Stimulated activated naive CD8-positive, alpha-beta T cell treated with anti-CD3 and anti-CD28 coated beads, Interleukin-15, amount 100 ng/mL, for 72 hours (primary cell): ENCODE measurements around the gene NOS3.

Source experiments
- ATAC-seq: fragments of 150-1000 bp; cut with Tn5 transposase; 2 replicates; pipeline ENCODE4 v1.10.0; 2021; ENCODE audit warnings: mild to moderate bottlenecking, moderate library complexity
- DNase-seq, 2 donors: peaks; one replicate each; pipeline ENCODE4 v3.0.0; 2021 to 2022
- H3K27ac Mint-ChIP-seq, 2 donors: one replicate each; pipeline ENCODE4 v1.8.0; 2022; ENCODE audit warnings: mild to moderate bottlenecking in 2 of 2, mixed read lengths in 2 of 2, moderate library complexity in 2 of 2
- H3K27me3 Mint-ChIP-seq: one replicate; pipeline ENCODE4 v1.8.0; 2022; ENCODE audit warnings: mixed read lengths
- H3K4me1 Mint-ChIP-seq: one replicate; pipeline ENCODE4 v1.8.0; 2022; ENCODE audit warnings: mild to moderate bottlenecking, mixed read lengths
- H3K4me3 Mint-ChIP-seq, 2 donors: one replicate each; pipeline ENCODE4 v1.8.0; 2022; ENCODE audit warnings: mild to moderate bottlenecking in 2 of 2, mixed read lengths in 2 of 2, moderate library complexity in 1 of 2
- H3K9me3 Mint-ChIP-seq, 2 donors: one replicate each; pipeline ENCODE4 v1.8.0; 2022; ENCODE audit warnings: mixed read lengths in 2 of 2

The NOS3 gene

DNA sequence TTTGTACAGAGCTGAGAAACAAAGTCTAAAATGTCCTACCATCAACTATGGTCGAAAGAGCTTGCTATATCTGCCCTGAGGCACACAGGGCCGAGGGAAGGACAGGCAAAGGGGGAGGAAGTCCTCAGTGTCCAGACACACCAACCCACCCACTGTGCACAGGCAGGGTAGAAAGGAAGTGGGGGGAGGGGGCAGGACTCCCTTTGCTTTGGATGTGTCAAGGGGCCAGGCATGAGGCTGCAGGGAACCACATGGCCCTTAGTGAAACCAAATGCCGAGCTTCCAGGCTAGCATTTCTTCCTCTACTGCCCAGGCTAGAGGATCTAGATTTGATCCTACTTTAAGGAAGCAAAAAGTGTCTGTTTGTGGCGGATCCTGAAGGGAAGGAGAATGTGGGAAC is 41.3 kb upstream of the NOS3 start:
- Mint-ChIP-seq H3K27ac (no peak overlapping the region), H3K4me1 (peaks cover 6% of the 10 kb centered on the region), H3K9me3 (no peaks in the 10 kb centered on the region), H3K27me3 (peaks cover 37% of the 10 kb centered on the region), H3K4me3 (no peak overlapping the region)
- ATAC-seq (no peak), DNase-seq (no peak)

DNA sequence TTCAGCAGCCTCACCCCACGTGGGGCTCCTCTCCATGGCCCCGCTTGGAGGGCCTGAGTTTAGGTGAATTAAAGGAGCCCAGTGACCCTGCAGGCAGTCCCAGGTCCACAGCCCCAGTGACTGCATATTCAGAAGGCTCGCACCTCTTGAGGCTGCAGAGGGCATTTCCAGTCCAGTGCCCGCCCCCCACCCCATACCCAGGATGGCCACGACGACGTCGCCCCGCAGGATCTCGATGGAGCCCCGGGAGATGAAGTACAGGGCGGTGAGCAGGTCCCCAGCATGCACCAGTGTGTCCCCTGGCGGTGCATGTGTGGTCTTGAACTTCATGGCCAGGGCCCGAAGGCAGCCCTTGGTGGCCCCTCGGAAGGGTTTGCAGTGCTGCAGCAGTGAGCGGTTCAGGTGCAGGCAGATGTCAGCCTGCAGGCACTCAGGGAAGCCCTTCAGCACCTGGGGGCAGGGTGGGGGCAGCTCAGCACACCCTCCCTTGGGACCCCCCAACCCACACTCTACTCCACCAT is 40.8 kb upstream of the NOS3 start:
- H3K27me3 Mint-ChIP-seq = peaks cover 42% of the 10 kb centered on the region
- H3K4me1 Mint-ChIP-seq = peaks cover 6% of the 10 kb centered on the region
- no peak overlapping the region for H3K27ac Mint-ChIP-seq
- no peak for DNase-seq
- ATAC-seq = no peak
- no peaks in the 10 kb centered on the region for H3K9me3 Mint-ChIP-seq
- no peak overlapping the region for H3K4me3 Mint-ChIP-seq

DNA sequence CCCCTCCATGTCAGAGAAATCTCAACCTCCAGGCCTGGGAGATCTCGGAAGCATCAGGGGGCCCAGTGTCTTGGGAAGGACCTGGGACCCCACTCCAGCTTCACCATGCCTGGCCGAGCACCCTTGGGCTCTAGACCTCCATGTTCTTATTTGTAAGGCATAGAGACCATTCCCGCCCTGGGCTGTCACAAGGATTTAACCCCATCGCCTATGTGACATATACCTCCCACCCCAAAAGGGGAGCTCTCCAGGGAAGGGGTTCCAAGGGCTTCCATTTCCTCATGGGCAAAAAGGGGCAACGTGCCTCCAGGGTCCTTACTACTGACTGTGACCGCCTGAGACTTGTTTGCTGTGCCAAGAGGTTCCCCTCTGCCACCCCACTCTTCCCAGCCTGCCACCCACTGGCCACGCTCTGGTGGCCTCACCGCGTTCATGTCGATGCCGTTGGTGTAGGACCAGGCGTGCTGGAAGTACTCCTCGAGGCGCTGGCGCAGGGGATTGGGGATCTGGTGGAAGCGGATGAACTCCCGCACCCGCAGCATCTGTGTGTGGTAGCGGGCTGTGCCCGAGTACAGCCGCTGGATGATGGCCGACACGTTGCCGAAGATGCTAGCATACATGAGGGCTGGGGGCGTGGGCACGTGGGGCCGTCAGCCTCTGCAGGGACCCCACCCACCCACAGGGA is 40.2 kb upstream of the NOS3 start:
- no peak for DNase-seq
- H3K9me3 Mint-ChIP-seq = no peaks in the 10 kb centered on the region
- no peak for ATAC-seq

DNA sequence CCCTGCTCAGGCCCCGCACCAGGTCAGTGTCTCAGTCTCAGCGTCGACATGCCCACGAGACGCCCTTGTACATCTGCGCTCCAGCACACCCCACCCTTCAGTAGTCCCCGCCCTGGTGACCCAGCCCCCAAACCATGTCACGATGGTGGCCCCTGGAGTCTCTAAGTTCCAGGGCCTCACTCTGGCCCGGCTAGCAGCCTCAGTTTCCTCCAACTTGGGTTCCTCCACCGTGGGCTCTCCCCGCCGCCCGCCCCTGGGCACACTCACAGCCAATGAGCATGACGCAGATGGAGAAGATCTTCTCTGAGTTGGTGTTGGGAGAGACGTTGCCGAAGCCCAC is 39.7 kb upstream of the NOS3 start:
- H3K9me3 Mint-ChIP-seq = no peaks in the 10 kb centered on the region
- ATAC-seq = no peak
- no peak overlapping the region for H3K4me3 Mint-ChIP-seq
- peaks cover 41% of the 10 kb centered on the region for H3K27me3 Mint-ChIP-seq
- H3K4me1 Mint-ChIP-seq = peaks cover 11% of the 10 kb centered on the region
- DNase-seq = no peak
- H3K27ac Mint-ChIP-seq = no peak overlapping the region

More for the DNA sequence above, 40.2 kb upstream of the NOS3 start:
- Mint-ChIP-seq H3K27ac (no peak overlapping the region), H3K4me3 (no peak overlapping the region), H3K4me1 (peaks cover 6% of the 10 kb centered on the region), H3K27me3 (peaks cover 41% of the 10 kb centered on the region)

DNA sequence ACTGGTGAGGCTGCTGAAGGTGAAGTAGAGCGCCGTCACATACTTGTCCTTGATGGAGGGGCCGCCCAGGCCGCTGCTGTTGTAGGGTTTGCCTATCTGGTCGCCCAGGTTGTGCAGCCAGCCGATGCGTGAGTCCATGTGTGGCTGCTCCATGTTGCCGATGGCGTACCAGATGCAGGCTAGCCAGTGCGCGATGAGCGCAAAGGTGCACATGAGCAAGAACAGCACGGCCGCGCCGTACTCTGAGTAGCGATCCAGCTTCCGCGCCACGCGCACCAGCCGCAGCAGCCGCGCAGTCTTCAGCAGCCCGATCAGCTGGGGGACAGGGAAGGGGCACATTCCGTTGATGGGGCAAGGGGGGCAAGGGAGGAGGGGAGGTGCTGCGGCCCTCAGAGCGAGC is 39.3 kb upstream of the NOS3 start:
- H3K27me3 Mint-ChIP-seq = peaks cover 41% of the 10 kb centered on the region
- DNase-seq = no peak

DNA sequence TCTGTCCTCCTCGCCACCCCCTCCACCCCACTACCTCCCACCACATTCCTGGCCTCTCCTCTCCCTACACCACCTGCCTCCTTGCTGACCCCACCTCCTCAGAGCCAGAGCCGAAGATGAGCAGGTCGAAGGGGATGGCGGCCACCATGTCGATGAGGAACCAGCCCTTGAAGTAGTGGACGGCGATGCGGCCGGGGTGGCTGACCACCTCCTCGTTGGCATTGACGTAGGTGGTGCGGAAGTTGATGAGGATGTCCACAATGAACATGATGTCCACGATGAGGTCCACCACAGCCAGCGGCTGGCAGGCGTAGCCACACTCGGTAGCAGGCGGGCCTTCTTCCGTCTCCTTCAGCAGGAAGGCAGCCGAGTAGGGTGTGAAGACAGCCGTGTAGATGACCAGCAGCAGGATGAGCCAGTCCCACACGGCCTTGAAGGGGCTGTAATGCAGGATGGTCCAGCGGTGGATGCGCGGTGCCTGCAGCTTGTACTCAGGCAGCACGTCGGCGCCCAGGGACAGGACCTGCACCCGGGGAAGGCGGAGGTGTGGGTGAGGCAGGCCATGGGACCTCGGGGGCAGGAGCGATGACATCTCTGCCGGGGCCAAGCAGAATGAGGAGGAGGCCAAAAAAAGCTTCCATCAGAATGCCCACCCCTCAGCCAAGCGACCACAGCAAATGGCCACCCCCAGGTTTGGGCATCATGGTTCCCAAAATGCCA is 38.3 kb upstream of the NOS3 start:
- DNase-seq = no peak
- Mint-ChIP-seq H3K27ac (no peak overlapping the region), H3K9me3 (no peaks in the 10 kb centered on the region), H3K4me3 (no peak overlapping the region), H3K27me3 (peaks cover 47% of the 10 kb centered on the region), H3K4me1 (peaks cover 16% of the 10 kb centered on the region)
- ATAC-seq = no peak

More for the DNA sequence above, 39.3 kb upstream of the NOS3 start:
- Mint-ChIP-seq H3K4me1 (peaks cover 12% of the 10 kb centered on the region), H3K4me3 (no peak overlapping the region), H3K27ac (no peak overlapping the region), H3K9me3 (no peaks in the 10 kb centered on the region)
- ATAC-seq = no peak

DNA sequence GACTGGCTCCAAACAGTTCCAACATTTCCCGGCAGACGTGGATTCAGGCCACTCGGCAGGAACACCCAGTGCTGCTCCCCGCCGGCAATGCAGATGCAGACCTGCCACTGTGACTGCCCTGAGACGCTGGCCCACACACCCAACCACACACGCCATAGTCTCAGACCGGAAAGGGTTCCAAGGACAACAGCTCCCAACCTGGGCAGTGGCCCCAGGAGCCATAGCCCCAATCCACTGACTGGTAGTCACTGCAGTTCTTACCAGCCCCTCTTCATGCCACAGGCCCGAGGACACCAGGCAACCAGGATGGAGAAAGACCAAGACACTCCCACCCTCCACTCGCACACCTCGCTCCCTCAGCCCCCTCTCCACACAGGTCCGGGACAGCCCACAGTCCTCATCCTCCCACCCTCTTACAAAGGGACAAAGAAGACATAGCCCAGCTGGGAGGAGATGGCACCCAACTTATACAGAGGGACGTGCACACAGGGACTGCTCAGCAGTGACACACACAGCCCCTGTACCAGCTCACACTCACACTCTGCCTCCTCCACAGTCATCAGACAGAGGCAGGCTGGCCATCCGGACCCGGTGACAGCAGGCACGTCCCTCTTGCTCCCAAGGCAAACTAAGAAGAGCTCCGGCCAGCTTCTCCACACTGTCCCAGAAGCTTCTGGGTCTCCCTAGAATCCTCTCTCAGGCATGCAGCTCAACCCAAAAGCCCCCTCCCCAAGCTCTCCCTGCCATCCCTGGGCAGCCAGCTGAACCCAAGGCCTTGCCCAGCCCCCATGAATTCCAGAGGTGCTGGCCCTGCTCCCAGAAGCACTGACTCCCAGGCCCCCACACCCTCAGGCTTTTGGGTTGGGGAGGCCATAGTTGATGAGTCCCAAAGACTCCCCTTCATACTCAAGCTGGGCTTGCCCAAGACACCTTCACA is 37.5 kb upstream of the NOS3 start:
- H3K4me3 Mint-ChIP-seq = no peak overlapping the region
- peak overlapping the region in 1 of 2 donors; percentile 2 for H3K27ac Mint-ChIP-seq
- DNase-seq = no peak
- H3K4me1 Mint-ChIP-seq = peaks cover 20% of the 10 kb centered on the region
- no peak for ATAC-seq
- H3K27me3 Mint-ChIP-seq = peaks cover 43% of the 10 kb centered on the region
- H3K9me3 Mint-ChIP-seq = no peaks in the 10 kb centered on the region

DNA sequence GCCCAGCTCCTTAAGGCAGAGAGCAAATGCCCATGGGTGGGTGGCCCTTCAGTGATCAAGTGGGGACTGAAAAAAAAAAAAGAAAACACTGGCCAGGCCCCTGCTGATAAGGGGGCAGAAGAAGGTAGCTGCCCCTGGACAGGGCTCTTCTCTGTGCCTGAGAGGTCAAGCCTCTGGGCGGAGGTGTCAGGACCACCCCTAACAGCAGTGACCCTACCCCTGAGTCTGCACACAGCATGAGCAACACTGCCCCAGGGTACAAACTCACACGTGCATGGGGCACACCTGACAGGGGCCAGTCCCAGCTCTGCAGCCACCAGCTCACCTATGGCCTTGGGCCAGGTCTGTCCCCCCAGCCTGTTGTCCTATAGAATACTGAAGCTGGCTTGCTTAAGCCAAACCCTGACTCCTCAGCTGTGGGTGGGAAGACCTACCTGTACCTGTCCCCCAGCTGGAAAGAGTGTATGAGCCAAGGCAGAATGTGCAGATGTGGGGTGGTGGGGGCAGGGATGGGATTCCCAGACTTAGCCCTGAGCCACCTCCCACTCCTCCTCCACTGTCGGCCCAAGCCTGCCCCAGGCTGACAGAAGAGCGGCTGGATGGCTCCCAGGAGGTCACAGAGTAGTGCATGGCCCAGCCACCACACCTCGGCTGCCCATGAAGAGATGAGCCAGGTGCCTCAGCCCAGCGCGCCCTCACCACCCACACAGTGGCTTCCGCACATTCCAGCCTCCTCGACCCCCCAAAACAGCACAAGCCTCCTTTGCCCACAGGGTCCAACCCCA is 36.4 kb upstream of the NOS3 start:
- H3K4me3 Mint-ChIP-seq = no peak overlapping the region
- peaks cover 47% of the 10 kb centered on the region for H3K27me3 Mint-ChIP-seq
- H3K9me3 Mint-ChIP-seq = no peaks in the 10 kb centered on the region
- peaks cover 20% of the 10 kb centered on the region for H3K4me1 Mint-ChIP-seq
- H3K27ac Mint-ChIP-seq = peak overlapping the region in 1 of 2 donors; percentile 44
- ATAC-seq = no peak
- DNase-seq = no peak

DNA sequence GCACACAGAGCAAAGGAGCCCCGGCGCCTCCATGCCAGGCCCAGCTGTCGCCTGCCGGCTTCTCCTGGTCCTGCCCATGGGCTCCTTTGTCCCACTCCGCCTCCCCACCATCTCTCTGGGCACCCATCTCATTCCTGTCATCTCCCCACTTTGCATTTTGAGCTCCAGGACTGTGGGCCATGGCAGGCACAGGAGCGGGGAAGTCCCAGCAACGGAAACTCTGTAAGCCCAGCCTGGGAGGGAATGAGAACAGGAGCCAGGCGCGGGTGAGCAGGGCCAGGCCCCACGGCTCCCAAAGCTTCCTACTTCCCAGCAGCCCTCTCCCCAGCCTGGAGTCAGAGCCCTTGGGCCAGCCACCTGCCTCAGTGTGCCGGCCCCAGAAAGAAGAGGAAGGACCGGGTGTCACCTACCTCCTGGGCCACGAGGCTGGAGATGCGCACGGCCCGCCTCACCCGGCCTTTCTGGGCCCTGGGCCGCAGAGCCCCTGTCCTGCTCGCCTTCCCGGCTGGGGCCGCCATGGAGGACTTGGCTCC is 35.8 kb upstream of the NOS3 start:
- no peak overlapping the region for H3K4me3 Mint-ChIP-seq
- H3K27ac Mint-ChIP-seq = peak overlapping the region in 1 of 2 donors; percentile 44
- peaks cover 22% of the 10 kb centered on the region for H3K4me1 Mint-ChIP-seq
- no peak for DNase-seq
- peak; percentile 3 for ATAC-seq
- H3K27me3 Mint-ChIP-seq = peaks cover 53% of the 10 kb centered on the region
- no peaks in the 10 kb centered on the region for H3K9me3 Mint-ChIP-seq

DNA sequence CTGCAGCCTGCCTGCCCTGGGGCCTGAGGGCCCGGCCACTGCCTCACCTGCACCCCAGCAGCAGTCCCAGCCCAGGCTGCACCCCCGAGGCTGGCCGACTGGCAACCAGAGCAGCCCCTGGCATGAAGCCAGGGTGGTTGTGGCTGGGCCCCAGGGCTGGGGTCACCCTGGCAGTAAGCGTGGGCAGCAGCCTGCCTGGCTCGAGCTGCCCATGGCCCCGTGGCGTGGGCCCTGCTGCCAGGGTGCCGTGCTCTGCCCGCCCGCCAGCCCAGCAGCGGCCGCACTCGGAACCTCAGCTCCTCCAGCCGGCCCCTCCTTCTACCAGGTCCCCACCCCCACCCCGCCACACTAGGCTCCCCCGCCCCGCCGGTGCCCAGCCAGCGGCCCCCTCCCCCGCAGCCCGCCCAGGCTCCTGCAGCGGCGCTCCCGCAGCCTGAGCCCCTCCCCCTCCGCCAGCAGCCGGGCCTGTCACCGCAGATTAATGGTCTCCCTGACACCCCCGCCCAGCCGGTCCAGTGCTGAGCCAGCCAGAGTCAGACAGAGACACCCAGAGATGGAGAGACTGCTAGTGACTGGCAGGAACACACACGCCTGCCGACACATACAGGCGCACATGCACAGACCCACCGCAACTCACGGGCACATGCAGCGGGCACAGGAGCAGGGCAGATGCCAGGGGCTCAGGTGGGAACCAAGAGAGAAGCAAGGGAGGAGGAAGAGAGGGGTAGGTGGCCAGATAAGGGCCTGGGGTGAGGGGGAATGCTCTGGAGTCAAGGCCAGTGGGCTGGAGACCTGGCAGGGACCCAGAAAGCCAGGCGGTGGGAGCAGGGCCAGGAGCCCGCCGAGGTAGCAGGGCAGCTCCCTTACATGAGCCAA is 35.1 kb upstream of the NOS3 start:
- no peak overlapping the region for H3K4me3 Mint-ChIP-seq
- DNase-seq (no peak), ATAC-seq (peak; percentile 4)
- peaks cover 55% of the 10 kb centered on the region for H3K27me3 Mint-ChIP-seq
- peaks cover 23% of the 10 kb centered on the region for H3K4me1 Mint-ChIP-seq
- H3K9me3 Mint-ChIP-seq = no peaks in the 10 kb centered on the region
- no peak overlapping the region for H3K27ac Mint-ChIP-seq

DNA sequence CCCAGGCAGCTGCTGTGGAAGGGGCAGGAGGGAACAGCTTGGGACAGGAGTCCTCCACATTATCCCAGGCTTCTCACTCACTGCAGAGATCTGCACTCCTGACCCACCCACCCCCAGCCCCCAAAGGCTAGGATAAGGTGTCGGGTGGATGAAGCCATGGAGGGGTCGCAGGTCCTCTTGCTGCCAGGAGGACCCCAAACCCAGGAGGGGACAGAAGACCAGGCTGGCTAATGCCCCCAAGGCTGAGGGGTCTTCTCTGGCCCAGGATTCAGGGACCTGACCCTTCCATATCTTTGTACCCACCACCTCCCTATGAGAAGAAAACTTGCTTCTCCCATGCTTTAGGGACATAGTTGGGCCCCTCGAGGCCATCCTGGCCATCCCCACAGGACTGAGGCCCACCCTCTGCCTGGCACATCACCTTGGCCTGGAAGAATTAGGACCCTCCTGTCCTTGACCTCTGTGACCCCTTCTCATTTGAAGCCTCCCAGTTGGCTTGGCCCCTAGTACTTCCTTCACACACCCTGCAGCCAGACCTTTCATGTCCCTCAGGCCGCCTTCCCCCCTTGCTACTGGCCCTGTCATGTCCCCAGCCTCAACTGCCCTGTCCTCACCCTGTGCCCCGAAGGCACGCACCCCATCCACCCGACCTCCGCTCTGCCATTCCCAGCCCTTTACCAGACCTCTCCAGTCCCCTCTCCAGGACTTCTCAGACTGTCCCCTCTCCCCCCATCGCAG is 34.3 kb upstream of the NOS3 start:
- Mint-ChIP-seq H3K4me1 (peaks cover 23% of the 10 kb centered on the region), H3K27ac (no peak overlapping the region), H3K9me3 (no peaks in the 10 kb centered on the region), H3K4me3 (no peak overlapping the region), H3K27me3 (peaks cover 62% of the 10 kb centered on the region)
- no peak for DNase-seq
- no peak for ATAC-seq

DNA sequence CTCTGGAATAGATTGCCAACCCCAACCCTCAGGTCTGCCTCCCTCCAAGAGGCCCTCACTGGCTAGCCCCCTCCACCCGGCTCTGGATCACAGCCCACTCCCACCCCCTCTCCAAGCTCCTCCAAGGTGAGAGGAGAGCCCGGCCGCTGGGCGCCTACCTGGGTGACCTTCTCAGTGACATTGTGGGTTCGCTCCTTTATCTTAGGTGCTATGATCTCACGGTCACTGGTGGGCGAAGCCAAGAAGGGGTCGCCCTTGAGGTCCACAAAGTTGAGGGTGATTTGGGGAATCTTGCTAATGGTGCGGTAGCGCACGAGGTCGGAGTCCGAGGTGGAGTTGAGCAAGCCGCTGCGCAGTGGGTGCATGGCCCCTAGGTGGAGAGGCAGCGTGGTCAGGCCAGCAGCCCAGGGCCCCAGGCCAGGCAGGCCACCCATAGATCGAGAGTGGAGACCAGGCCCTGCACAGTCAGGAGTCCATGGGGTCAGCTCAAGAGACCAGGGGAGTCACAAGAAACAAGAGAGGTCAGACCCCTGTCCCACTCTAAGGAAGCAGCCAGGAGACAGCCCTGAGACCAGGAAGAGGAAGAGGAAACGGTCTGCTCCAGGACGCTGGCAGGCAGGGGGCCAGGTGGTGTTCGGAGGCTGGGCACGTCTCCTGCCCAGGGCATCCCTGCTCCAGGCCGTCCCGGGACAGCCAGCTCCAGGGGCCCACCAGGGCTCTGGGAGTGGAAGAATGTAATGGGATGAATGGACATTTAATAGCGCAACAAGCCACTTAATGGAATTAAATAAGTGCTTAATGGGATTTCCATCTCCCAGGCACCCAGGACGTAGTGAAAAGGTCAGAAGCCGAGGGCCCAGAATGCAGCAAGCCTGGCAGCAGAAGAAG is 33.4 kb upstream of the NOS3 start:
- Mint-ChIP-seq H3K4me1 (peaks cover 26% of the 10 kb centered on the region), H3K27ac (no peak overlapping the region), H3K9me3 (no peaks in the 10 kb centered on the region), H3K4me3 (peak overlapping the region in 1 of 2 donors; percentile 58), H3K27me3 (peaks cover 70% of the 10 kb centered on the region)
- DNase-seq (no peak), ATAC-seq (no peak)

DNA sequence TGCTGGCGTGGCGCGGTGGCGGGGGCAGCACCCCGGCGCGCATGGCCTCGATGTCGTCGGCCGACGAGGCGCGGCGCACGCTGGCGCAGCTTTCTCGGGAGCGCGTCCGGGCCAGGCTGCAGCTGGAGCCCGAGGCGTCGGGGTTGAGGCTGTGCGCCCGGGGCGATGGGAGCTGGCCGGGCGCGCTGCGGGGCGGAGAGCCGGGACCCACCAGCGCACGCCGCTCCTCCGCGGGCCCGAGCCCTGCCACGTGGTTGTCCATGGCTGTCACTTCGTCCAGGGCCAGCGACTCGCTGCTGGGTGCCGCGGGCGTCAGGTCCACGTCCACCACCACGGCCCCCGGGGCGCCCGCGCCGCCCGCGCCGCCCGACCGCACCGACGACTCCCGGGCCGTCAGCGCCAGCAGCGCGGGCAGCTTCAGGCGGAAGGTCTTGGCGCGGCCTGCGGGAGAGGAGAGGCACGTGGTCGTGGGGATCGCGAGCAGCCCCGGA is 32.7 kb upstream of the NOS3 start:
- ATAC-seq (no peak), DNase-seq (no peak)
- H3K27me3 Mint-ChIP-seq = peaks cover 78% of the 10 kb centered on the region
- H3K27ac Mint-ChIP-seq = no peak overlapping the region
- H3K4me1 Mint-ChIP-seq = peaks cover 33% of the 10 kb centered on the region
- H3K4me3 Mint-ChIP-seq = no peak overlapping the region
- no peaks in the 10 kb centered on the region for H3K9me3 Mint-ChIP-seq
